GM19193 (cell line): Measurements from ENCODE around the gene EOLA1.
A peak's percentile ranks its signal among the peaks of the same experiment; 100 is the strongest.

Experiments
- POLR2A ChIP-seq: IDR thresholded peaks from 4 replicates; pipeline ENCODE4 v1.6.1; 2011; ENCODE audit not compliant: insufficient read depth, insufficient read length; ENCODE audit errors: extremely low read depth

Gene EOLA1

GRCh38 chrX:149508467-149508866 lies 32.3 kb upstream of the EOLA1 start:
- TF ChIP-seq POLR2A = no peak

GRCh38 chrX:149510386-149510785 lies 30.4 kb upstream of the EOLA1 start:
- no peak for TF ChIP-seq POLR2A

- no peak for TF ChIP-seq POLR2A
Measured at GRCh38 chrX:149511081-149511480, 29.7 kb upstream of the EOLA1 start.

GRCh38 chrX:149512225-149512885 lies 28.5 kb upstream of the EOLA1 start:
- TF ChIP-seq POLR2A = no peak

GRCh38 chrX:149513825-149514428 lies 26.9 kb upstream of the EOLA1 start:
- no peak for TF ChIP-seq POLR2A

GRCh38 chrX:149515954-149516602 lies 24.7 kb upstream of the EOLA1 start:
- no peak for TF ChIP-seq POLR2A

- no peak for TF ChIP-seq POLR2A
Measured at GRCh38 chrX:149516604-149517003, 24.2 kb upstream of the EOLA1 start.

- TF ChIP-seq POLR2A = no peak
Measured at GRCh38 chrX:149517308-149517707, 23.5 kb upstream of the EOLA1 start.

- TF ChIP-seq POLR2A = no peak
Measured at GRCh38 chrX:149518236-149518635, 22.6 kb upstream of the EOLA1 start.

GRCh38 chrX:149521438-149521837 lies 19.4 kb upstream of the EOLA1 start:
- no peak for TF ChIP-seq POLR2A

GRCh38 chrX:149522916-149523315 lies 17.9 kb upstream of the EOLA1 start:
- no peak for TF ChIP-seq POLR2A

GRCh38 chrX:149527705-149528104 lies 13.1 kb upstream of the EOLA1 start:
- no peak for TF ChIP-seq POLR2A

GRCh38 chrX:149528381-149528780 lies 12.4 kb upstream of the EOLA1 start:
- no peak for TF ChIP-seq POLR2A

- TF ChIP-seq POLR2A = no peak
Measured at GRCh38 chrX:149531599-149531998, 9.2 kb upstream of the EOLA1 start.

GRCh38 chrX:149539283-149540130 lies 1.3 kb upstream of the EOLA1 start:
- peak; percentile 40 for TF ChIP-seq POLR2A
